NCI-H1436 (cell line): ENCODE measurements around the gene CES3.
"Not testable (repeated sequence)": the region's sequence is repeated elsewhere in the genome, so short reads cannot be mapped to it uniquely, and the experiment has no call there.

Experiments used
- DNase-seq: peaks from one replicate; lab custom pipeline; 2025; lab: John Stamatoyannopoulos, UW

CES3 gene

GRCh38 chr16:66926961-66927436, 34.1 kb upstream of the CES3 start:
- no peak for DNase-seq

- no peak for DNase-seq
These were observed 33.0 kb upstream of the CES3 start for GRCh38 chr16:66927918-66928649.

GRCh38 chr16:66928702-66929388, 32.2 kb upstream of the CES3 start:
- DNase-seq, result no peak

GRCh38 chr16:66930189-66930588, 30.9 kb upstream of the CES3 start:
- no peak for DNase-seq

- no peak for DNase-seq
These were observed 29.4 kb upstream of the CES3 start for GRCh38 chr16:66931665-66932064.

GRCh38 chr16:66932076-66932475, 29.0 kb upstream of the CES3 start:
- no peak for DNase-seq

- no peak for DNase-seq
These were observed 27.3 kb upstream of the CES3 start for GRCh38 chr16:66933776-66934137.

- DNase-seq, result peak; percentile 80
These were observed 26.8 kb upstream of the CES3 start, which contains the start of gene CIAO2B for GRCh38 chr16:66934138-66934838. Gene CIAO2B (minus strand): TSS chr16:66934402. CDS start chr16:66934364, 38 bp downstream.

- not testable (repeated sequence) for DNase-seq
These were observed 26.2 kb upstream of the CES3 start for GRCh38 chr16:66934839-66935313.

GRCh38 chr16:66935314-66936011, 25.6 kb upstream of the CES3 start, which contains the start of gene CES2:
Gene CES2 (plus strand): TSS chr16:66935516. CDS start chr16:66935636, 120 bp downstream.
- no peak for DNase-seq

GRCh38 chr16:66936462-66936861, 24.6 kb upstream of the CES3 start:
- no peak for DNase-seq

- DNase-seq, result no peak
These were observed 24.0 kb upstream of the CES3 start for GRCh38 chr16:66936889-66937554.

- no peak for DNase-seq
These were observed 23.2 kb upstream of the CES3 start for GRCh38 chr16:66937725-66938337.

- no peak for DNase-seq
These were observed 21.7 kb upstream of the CES3 start for GRCh38 chr16:66939366-66939765.

- DNase-seq, result no peak
These were observed 20.8 kb upstream of the CES3 start for GRCh38 chr16:66940236-66940635.

- no peak for DNase-seq
These were observed 18.1 kb upstream of the CES3 start for GRCh38 chr16:66942981-66943380.

- no peak for DNase-seq
These were observed 17.5 kb upstream of the CES3 start for GRCh38 chr16:66943426-66944053.

GRCh38 chr16:66944054-66944441, 17.0 kb upstream of the CES3 start:
- no peak for DNase-seq

- DNase-seq, result not testable (repeated sequence)
These were observed 16.1 kb upstream of the CES3 start for GRCh38 chr16:66944971-66945370.

GRCh38 chr16:66945939-66946338, 15.1 kb upstream of the CES3 start:
- no peak for DNase-seq
